Testis (tissue), 2 donors: ENCODE data around the gene TECR.

ENCODE experiments used
- CTCF ChIP-seq, 3 experiments: fragments of 450-650 bp in 2 of 3; fragments of 200-600 bp in 1 of 3; sonication (generic) in 1 of 3; IDR thresholded peaks; one replicate each; pipeline ENCODE4 v1.5.1; 2016 to 2019; ENCODE audit warnings: antibody characterized with exemption in 3 of 3, mild to moderate bottlenecking in 2 of 3, moderate library complexity in 1 of 3
- POLR2A ChIP-seq: fragments of 450-650 bp; IDR thresholded peaks from one replicate; pipeline ENCODE4 v1.6.1; 2017; ENCODE audit warnings: antibody characterized with exemption, mild to moderate bottlenecking, moderate library complexity

GRCh38 chr19:14516746-14517438 is 12.5 kb upstream of the TECR start:
- TF ChIP-seq POLR2A (no peak), CTCF (IDR thresholded peaks at IDR 0.05) (no peak)
